GF-D8 (cell line): ENCODE measurements around the gene NCBP2L.

Source experiments
- DNase-seq: peaks from one replicate; lab custom pipeline; 2025; lab: John Stamatoyannopoulos, UW

Gene NCBP2L

DNA sequence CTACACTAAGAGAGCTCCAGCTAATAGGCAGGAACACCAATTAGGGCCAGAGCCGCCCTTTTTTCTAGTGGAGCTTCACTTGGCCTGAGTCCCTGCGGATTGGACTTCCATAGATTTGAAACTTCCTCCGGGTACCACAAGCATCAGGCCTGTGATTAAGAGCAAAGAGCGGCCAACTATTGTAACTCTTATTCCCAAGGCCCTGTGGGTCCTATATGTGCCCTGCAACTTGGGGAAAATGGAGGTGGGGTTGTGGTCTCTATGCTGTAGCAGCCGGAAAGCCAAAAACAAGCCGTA lies at the start of gene NCBP2L:
Gene NCBP2L, plus strand, starts transcription at position 198 of the 297 bp plus-strand sequence. CDS start 16,488 bp downstream, outside the sequence.
- no peak for DNase-seq

- no peak for DNase-seq
Measured at GRCh38 chrX:107728371-107729099, 49.0 kb upstream of the NCBP2L start.

DNA sequence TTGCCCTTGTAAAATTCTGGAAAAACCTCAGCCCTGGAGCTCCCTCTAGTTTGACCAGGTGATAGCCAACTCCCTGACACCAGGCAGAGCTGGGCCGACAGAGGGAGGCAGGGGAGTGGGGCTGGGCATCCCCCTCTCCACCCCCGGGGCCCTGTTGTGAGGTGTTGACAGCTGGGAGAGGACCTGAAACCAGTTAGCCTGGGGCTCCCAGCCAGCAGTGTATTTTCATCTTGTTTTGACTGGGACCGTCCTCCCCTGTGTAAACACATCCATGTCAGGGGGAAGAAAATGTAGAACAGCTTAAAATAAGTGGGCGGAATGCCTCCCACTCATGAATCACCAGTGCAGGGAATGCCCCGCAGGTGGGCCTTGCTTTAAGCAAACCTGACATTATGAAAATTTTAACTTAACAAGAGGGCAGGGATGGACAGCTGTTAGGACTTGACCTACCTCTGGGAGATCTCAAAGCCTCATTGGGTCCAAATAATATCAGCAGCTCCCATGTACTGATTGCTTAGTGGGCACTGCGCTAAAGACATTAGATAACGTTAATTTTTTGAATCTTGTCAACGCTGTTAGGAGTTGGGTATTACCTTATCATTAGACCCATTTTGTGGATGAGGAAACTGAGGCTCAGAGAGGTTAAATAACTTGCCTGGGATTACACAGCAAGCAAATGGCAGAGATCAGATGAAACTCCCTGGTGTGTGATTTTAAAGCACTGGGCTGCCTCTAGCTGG lies 47.8 kb upstream of the NCBP2L start:
- DNase-seq = no peak

GRCh38 chrX:107730298-107730655 lies 47.3 kb upstream of the NCBP2L start:
- DNase-seq = no peak

GRCh38 chrX:107730991-107731766 lies 46.4 kb upstream of the NCBP2L start:
- no peak for DNase-seq

DNA sequence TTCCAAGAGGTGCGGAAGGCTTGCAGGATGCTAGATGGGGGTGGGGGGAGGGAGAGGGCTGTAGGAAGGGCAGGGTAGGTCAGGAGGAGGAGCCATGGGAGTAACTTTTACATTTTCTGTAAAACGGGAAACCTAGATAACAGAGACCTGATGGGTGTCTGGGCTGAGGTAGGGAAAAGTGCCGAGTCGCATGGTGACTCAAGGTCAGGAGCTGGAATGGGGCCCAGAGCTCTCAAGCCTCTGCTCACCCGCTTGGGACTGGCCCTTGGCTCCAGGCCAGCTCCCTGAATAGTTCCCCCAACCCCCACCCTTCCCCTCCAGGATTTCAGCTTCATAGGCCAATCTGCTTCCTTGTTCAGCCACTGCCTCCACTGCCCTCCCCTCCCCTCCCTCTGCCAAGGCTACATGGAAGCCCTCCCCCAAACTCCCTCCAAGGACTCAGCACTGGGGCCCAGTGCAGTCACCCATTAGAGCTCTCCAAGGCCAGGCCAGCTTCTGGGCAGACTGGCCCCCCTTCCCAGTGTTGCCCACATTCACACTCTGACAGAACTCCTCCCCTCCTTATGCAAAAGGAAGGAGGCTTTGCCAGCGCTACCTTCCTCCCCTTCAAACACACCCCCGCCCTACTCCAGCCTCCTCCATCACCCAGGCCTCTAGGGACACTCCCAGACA lies 45.6 kb upstream of the NCBP2L start:
- no peak for DNase-seq

DNA sequence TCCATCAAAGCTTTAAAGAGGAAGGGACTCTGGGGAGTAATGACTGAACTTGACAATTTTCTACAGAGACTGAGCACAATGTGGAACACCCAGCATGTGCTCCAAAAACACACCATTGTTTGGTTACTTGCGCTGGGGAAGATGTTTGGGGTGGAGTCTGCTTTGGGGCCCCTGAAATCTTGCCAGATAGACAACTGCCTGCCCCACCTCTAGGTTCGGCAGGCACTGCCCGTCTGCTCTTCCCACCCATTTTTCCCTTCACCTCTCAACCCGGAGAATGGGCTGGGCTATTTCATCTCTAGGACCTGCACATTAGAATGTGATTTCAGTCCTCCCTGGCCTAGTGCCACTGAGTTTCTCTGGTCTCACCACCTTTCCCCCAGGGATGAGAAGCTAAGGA lies 43.8 kb upstream of the NCBP2L start:
- no peak for DNase-seq

DNA sequence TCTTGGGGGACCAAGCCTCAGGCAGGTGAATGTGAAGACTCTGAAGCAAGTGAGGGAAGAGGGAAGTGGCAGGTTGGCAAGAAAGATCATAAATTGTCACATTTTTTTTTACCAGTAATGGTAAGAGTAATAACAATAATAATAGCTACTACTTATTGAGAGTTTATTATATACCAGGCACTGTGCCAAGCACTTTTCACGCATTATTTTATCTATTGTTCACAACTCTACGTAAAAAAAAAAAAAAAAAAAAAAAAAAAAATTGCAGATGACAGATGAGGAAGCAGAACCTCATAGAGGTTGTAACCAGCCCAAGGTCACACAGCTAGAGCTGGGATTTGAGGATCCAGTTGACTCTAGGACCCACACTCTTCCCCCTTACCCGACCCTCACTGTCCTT lies 42.9 kb upstream of the NCBP2L start:
- no peak for DNase-seq

- DNase-seq = no peak
Measured at GRCh38 chrX:107736781-107737531, 40.6 kb upstream of the NCBP2L start.

DNA sequence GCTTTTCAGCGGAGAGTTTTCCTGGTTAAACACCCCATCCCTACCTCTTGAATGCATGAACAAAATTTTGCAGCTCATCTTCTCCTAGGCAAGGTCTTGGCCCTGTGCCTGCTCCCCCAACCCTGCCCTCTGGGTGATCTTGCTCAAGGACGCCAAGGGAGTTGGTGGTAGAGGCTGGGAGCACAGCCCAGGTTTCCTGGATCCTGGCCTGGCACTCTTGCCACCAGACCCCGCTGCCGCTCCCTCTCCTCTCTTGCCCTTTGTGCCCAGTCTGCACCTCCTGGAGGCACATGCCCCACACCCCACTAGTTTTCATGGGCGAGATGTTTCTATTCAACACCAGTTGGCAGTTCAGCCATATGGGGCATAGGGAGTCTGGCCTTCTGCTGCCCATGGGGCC lies 39.3 kb upstream of the NCBP2L start:
- no peak for DNase-seq

- no peak for DNase-seq
Measured at GRCh38 chrX:107738768-107739167, 38.8 kb upstream of the NCBP2L start.

GRCh38 chrX:107739541-107739940 lies 38.0 kb upstream of the NCBP2L start:
- no peak for DNase-seq

DNA sequence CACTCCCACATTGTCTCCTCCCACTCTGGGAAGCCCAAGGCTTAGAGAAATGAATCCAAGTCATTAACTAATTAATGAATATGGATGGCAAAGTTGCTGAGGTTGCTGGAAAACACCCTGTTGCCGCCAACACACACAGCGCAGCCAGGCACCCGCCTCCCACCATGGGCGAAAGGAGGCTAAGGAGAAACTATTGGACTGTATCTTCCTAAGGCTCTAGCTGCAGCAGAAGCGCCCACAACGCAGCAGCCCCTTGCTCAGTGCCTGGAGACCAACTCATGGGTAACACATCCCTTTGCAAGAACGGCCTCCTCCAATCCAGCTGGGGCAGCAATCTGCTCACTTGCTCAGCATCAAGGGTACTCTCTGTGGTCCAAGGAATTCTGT lies 36.1 kb upstream of the NCBP2L start:
- DNase-seq = no peak

DNA sequence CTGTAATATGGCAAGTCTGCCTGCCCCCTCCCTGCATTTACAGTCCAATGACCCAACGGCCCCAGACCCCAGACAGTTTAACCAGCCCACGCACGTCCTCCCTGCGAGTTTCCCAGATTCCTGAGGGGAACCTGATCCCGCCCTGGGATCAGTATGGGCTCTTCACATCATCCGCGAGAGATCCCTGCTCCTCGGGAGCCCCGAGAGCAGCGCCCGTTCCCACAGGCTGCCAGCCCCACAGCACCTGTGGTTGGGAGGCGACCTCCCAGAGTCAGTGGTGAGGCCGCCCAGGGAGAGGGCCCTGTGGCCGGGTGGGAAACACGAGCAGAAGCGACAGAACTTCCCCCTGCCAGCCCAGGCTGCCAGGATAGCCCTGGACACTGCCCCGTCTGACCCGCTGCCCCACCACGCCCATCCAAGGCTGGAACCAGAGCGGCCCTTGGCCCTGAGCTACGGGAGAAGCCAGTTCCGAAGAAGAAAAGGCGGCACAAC lies 34.8 kb upstream of the NCBP2L start:
- no peak for DNase-seq

- no peak for DNase-seq
Measured at GRCh38 chrX:107743995-107744394, 33.5 kb upstream of the NCBP2L start.

DNA sequence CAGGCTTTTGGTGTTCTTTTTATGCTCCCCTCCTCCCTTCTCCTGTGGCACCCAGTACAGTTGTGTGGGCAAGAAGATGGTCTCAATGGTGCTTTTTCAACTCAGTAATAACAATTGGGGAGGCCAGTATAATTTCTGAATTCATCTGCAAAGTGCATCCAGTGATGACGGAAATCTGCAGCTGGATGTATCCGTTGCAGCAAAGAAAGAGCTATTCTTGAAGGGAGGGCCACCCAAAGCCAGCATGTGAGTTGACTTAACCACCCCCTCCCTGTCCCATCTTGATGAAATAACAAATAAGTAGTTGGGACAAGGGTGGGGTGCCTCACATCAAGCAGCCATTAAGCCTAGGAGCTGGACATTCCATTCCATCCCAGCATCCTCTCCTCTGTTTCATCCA lies 32.7 kb upstream of the NCBP2L start:
- no peak for DNase-seq

- no peak for DNase-seq
Measured at GRCh38 chrX:107747596-107748161, 29.9 kb upstream of the NCBP2L start.

GRCh38 chrX:107748506-107748905 lies 29.0 kb upstream of the NCBP2L start:
- DNase-seq = no peak

DNA sequence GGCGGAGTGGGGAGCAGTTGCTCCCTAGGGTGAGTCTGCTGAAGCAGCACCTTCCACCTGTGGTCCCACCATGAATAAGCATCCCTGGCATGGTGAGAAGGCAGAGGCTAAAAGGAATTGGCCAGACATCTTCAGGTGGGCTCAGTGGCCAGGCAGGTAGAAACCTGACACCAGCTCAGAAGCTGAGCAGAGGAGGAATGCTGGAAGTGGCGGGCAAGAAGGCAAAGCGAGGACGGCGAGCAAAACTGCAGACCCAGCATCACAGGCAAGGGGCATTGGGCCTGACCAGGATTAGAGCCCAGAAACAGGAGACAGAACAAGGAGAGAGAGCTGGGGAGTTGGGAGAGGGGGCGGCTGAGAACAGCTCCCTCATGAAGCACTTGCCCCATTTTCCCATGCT lies 27.3 kb upstream of the NCBP2L start:
- DNase-seq = no peak

DNA sequence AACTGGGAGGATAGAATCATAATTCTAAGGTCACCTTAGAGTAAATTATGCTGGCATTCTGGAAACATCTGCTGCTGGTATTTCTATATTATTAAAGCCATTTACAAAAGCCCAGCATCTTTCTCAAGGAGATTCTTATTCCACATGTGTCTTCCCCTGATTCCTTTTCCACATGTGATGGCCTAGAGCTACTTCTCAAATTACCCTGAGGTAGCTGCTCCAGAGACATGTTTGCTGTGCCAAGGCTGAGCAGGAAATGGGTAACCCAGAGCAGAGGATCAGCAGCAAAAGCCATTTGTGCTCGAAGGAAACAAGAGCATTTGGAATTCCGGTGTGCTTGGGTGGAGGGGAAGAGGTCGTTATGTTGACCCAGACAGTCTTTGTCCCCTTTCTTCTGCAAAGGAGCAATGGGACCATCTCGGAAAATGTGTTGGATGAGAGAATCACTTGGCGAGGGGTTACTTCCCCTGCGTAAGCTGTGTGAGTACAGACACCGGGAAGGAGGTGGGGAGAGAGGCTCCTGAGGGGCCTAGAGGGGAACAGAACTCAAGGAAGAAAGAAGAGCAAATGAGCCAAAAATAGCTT lies 26.6 kb upstream of the NCBP2L start:
- DNase-seq = no peak

DNA sequence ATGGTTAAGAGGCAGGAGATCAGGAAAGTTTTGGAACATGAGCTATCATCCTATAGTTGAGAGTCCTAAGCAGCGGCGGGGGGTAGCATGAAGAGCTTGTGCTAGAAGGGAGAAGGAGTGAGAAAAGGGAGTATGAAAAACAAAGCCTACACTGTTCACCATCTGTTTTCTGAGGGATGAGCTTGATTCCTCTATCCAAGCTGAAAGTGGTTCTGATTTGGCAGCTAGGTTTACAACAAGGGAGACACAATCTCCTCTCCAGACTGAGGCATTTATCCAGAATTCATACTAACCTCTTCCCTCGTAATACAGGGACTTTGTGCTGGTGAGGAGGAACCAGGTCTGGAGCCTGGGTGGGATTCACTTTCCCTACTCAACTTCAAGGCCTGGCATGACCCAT lies 25.5 kb upstream of the NCBP2L start:
- DNase-seq = no peak
